Measurements from ENCODE around the gene TPCN1.

The TPCN1 gene

GRCh38 chr12:113221181-113221996 is at the start of gene TPCN1:
TSS of gene TPCN1 (plus strand) at chr12:113221464. CDS start at chr12:113226853, 5,389 bp downstream.
- peak; percentile 98 to 99 for DNase-seq (ENCODE audit: low read depth in 2 of 2)

DNA sequence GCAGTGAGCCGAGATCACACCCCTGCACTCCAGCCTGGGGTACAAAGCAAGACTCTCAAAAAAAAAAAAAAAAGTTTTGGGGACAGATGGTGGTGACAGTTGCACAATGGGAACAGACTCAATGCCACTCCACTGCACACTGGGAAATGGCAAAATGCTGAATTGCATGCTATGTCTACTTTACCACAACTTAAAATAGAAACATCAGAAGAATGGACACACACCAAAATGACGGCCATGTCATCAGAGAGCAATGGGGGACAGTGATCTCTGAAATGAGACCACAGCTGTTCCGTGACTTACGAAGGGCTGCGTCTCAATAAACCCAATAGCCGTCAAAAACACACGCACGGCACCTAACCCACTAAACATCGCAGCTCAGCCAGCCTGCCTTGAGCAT is 49.7 kb upstream of the TPCN1 start:
- DNase-seq (ENCODE audit: low read depth in 2 of 2) = no peak

DNA sequence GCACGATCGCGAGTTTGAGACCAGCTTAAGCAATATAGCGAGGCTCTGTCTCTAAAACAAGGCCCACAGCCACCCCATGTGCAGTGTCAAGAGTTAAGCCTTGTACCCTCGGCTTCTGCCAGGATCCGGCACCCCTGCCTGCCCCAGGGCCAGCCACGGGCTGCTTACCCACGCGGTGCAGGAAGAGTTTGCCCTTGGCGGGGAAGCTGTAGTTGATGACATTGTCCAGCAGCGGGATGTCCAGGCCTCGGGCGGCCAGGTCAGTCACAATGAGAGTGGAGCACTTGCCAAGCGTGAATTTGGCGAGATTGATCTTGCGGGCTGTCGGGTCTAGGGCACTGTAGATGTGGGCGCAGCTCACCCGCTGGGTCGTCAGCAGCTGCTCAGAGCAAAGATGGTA is 49.1 kb upstream of the TPCN1 start:
- DNase-seq (ENCODE audit: low read depth in 2 of 2) = no peak

- DNase-seq (ENCODE audit: low read depth in 2 of 2) = no peak
Observed at GRCh38 chr12:113173081-113173698, 48.1 kb upstream of the TPCN1 start.

DNA sequence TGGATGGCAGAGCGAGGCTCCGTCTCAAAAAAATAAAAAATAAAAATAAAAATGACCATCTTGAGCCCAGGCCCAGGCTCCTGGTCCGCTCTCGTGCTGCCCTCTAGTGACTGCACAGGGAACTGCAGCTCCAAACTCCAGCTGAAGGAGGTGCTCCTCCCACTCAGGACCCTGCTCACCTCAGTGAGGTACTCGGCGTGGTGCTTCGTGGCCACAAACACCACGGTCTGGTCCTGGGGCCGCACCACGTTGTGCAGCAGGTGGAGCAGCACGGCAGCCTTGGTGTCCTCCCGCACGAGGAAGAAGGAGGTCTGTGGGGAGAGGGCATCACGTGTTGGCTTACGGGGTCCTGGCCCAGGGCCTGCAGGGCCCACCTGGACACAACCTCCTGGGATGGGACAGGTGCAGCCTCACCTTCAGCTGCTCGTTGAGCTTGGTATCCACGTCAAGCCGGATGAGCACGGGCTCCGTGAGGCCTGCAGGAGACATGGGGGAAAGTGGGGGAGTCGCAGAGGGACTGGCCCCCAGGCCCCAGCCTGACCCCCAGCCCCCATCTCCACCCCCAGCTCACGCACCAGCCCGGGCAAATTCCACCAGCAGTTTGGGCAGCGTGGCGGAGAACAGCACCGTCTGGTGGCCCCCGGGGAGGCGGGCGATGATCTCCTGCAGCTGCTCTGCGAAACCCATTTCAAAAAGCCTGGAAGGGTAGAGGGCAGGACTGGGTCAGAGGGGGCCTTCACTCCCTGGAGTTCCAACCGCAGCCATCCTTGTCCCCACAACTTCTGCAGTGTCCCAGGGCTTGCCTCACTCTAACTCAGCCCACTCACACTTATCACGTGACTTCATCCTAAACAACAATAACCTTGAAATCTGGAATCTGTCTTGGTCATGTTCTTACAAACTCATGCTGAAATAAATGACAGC is 46.5 kb upstream of the TPCN1 start:
- DNase-seq (ENCODE audit: low read depth in 2 of 2) = peak; percentile 48 to 78

GRCh38 chr12:113179023-113179422 is 42.2 kb upstream of the TPCN1 start:
- DNase-seq (ENCODE audit: low read depth in 2 of 2) = no peak

DNA sequence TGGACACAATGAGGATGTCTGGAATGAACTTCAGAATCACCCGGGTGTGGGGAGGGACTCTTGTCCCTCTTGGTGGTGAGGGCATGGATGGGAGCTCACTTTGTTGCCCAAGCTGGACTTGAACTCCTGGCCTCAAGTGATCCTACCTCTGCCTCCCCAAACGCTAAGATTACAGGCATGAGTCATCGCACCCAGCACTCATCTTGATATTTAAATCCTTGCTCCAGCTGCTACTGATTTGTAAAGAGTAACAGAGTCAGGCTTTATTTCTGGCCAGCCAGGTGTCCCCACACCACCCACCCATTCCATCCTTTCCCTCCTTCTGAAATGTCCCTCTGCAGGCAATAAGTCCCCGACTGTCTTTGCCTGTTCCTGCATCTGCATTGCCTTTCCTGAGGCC is 40.9 kb upstream of the TPCN1 start:
- DNase-seq (ENCODE audit: low read depth in 2 of 2) = no peak

- DNase-seq (ENCODE audit: low read depth in 2 of 2) = no peak
Observed at GRCh38 chr12:113181975-113182374, 39.3 kb upstream of the TPCN1 start.

- no peak for DNase-seq (ENCODE audit: low read depth in 2 of 2)
Observed at GRCh38 chr12:113183030-113183589, 38.2 kb upstream of the TPCN1 start.

GRCh38 chr12:113184098-113184899 is 37.0 kb upstream of the TPCN1 start:
- no peak for DNase-seq (ENCODE audit: low read depth in 2 of 2)

GRCh38 chr12:113184900-113185179 is 36.4 kb upstream of the TPCN1 start:
- DNase-seq (ENCODE audit: low read depth in 2 of 2) = peak; percentile 82 to 83

DNA sequence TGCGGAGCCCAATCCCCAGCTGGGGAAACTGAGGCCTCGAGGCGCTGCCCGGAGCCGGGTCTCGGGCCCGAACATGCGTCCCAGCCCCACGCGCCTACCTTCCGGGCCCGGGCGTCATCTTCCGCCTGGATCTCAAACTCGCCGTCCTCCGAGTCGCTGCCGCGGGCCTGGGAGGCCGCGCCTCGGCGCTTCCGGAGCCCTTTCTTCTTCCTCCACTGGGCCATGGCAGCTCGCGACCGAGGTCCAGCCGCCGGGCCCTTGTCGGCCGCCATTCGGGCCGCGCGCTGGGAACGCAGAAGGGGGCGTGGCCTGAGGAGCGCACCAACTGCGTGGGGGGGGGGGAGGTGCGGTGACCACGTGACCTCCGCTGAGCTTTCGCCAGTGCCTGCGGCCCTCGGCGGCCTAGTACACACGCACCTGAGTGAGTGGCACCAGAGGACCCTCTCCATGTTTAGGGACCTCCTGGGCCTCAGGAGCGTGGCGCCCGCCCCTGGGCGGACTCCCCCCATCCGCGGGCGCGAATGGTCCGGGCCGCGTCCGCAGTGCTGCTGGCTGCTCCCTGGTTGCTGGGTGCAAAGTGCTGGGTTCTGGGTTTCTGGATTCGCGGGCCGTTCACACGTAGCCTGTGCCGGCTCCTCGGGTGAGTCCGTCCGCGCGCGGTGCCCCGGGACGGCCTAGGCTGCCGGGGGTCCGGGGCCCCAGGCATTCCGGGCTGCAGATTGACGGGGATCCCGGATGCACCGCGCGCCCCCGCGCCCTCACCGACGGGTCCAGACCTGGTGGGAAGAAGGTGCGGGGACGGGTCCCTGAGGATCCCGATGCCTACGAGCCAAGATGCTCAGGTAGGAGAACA is 35.9 kb upstream of the TPCN1 start, which contains the start of the genes DDX54 and RITA1:
Gene DDX54, minus strand, starts transcription at position 299 of the 853 bp plus-strand sequence. Its CDS starts 27 bp downstream, at position 272.
Gene RITA1, plus strand, starts transcription at position 542 of the 853 bp plus-strand sequence. CDS start 1,026 bp downstream, outside the sequence.
- DNase-seq (ENCODE audit: low read depth in 2 of 2) = peak; percentile 65 to 76

DNA sequence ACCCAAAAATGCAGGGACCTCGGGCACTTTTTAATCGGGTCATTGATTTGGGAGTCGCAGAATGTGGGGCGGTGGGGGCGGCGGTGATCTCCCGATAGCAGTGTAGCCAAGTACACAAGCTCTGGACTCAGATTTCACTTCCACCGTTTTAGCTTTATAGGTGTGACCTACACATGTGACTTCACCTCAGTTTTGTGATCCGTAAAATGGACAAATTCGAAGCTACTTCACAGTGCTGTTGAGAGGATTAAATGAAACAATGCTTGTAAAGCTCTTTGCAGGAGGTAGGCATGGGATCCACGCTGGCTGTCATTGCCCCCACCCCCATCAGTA is 35.3 kb upstream of the TPCN1 start:
- DNase-seq (ENCODE audit: low read depth in 2 of 2) = no peak

DNA sequence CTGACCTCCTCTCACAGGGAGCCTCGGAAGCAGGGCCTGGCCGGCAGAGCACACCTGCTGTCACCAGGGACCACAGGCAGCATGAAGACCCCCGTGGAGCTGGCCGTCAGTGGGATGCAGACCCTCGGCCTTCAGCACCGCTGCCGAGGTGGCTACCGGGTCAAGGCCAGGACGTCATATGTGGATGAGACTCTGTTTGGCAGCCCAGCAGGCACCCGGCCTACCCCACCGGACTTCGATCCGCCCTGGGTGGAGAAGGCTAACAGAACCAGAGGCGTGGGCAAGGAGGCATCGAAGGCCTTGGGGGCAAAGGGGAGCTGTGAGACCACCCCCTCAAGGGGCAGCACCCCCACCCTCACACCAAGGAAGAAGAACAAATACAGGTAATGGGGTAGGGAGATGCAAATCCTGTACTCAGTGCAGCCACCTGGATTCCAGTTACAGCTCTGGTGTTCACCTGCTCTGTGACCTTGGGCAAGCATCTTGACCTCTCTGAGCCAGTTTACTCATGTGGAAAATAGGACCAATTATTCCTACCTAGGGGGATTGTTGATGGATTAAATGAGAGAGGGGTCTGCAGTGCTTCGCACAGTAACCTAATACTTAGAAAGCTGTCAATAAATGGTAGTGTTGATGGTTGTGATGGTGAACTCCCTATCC is 34.5 kb upstream of the TPCN1 start:
- DNase-seq (ENCODE audit: low read depth in 2 of 2) = no peak

DNA sequence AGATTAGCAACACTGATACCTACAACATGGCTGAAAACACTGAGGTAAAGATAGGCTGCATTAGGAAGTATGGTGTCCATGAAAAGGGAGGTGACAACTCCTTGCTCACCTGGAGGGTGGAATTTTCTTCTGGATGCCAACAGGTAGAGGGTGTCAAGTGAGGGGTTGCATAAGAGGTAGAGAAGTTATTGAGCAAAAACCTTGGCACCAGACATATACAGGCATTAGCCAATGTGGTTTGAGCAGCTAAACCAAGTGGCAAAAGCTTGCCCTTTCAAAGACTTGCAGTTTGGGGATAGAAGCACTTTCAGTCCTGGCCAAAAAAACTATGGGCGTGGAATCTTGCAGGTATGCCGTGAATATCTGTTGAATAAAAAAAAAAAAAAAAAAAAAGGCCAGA is 31.9 kb upstream of the TPCN1 start:
- no peak for DNase-seq (ENCODE audit: low read depth in 2 of 2)

- no peak for DNase-seq (ENCODE audit: low read depth in 2 of 2)
Observed at GRCh38 chr12:113190761-113191160, 30.5 kb upstream of the TPCN1 start.

DNA sequence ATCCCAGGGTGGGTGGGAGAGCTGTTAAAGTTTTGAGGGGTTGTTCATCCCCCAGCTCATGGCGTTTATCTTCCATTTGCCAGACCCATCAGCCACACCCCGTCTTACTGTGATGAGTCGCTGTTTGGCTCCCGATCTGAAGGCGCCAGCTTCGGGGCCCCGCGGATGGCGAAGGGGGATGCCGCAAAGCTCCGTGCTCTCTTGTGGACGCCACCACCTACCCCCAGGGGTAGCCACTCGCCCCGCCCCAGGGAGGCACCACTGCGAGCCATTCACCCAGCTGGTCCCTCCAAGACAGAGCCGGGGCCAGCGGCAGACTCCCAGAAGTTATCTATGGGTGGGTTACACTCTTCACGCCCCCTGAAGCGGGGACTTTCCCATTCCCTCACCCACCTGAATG is 30.0 kb upstream of the TPCN1 start:
- no peak for DNase-seq (ENCODE audit: low read depth in 2 of 2)

GRCh38 chr12:113194971-113195391 is 26.3 kb upstream of the TPCN1 start:
- DNase-seq (ENCODE audit: low read depth in 2 of 2) = no peak

DNA sequence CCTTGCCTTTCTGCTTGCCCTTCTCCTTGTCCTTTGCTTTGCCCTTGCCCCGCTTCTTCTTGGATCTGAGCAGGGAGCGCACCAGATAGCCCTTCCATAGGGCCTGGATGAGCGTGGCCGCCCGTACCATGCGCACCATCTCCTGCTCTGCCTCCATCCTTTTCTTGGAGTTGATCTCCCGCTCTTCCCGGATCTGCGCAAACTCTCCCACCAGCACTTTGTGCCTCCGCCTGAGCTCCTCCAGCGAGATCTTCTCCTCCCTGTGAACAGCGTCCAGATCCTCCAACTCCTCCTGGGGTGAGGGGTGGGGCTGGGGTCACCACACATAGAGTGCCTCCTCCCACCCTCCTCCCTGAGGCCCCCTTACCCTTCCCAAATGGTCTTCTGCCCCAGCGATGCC is 25.7 kb upstream of the TPCN1 start:
- no peak for DNase-seq (ENCODE audit: low read depth in 2 of 2)

- DNase-seq (ENCODE audit: low read depth in 2 of 2) = no peak
Observed at GRCh38 chr12:113196582-113196981, 24.7 kb upstream of the TPCN1 start.

Measured in stimulated activated CD4-positive, alpha-beta T cell treated with anti-CD3 and anti-CD28 coated beads, Interleukin-12 subunit alpha, Interleukin-12 subunit beta, amount 100 ng/mL, for 24 hours (primary cell).